LNCaP clone FGC (cell line): ENCODE measurements around the gene USP6NL.

Experiments used
- DNase-seq: peaks from one replicate; pipeline ENCODE4 v3.0.0-alpha.2; 2011; ENCODE audit warnings: low read depth
- H3K4me3 ChIP-seq: 2 replicates; pipeline ENCODE4 v1.5.1; 2011; ENCODE audit warnings: mild to moderate bottlenecking, low read depth, low read length, control low read depth
- CTCF ChIP-seq: IDR thresholded peaks from 2 replicates; pipeline ENCODE4 v1.5.1; 2012; ENCODE audit warnings: mild to moderate bottlenecking; ENCODE audit not compliant: control insufficient read depth, insufficient read depth; ENCODE audit errors: extremely low read depth

USP6NL gene

GRCh38 chr10:11465406-11465805 lies 146.0 kb downstream of the USP6NL start:
- TF ChIP-seq CTCF = no peak
- no peak overlapping the region for H3K4me3 ChIP-seq
- no peak for DNase-seq

GRCh38 chr10:11463111-11463510 lies 148.3 kb downstream of the USP6NL start:
- H3K4me3 ChIP-seq = no peak overlapping the region

GRCh38 chr10:11462071-11462470 lies 149.4 kb downstream of the USP6NL start:
- DNase-seq = no peak
- TF ChIP-seq CTCF = no peak
- no peak overlapping the region for H3K4me3 ChIP-seq

More at GRCh38 chr10:11463111-11463510, 148.3 kb downstream of the USP6NL start:
- no peak for DNase-seq
- no peak for TF ChIP-seq CTCF

GRCh38 chr10:11457336-11457735 lies 154.1 kb downstream of the USP6NL start:
- H3K4me3 ChIP-seq = no peak overlapping the region
- DNase-seq = no peak
- TF ChIP-seq CTCF = no peak

- no peak for DNase-seq
- no peak for TF ChIP-seq CTCF
- no peak overlapping the region for H3K4me3 ChIP-seq
Observed at GRCh38 chr10:11454958-11455566, 156.4 kb downstream of the USP6NL start.

GRCh38 chr10:11454160-11454559 lies 157.3 kb downstream of the USP6NL start:
- H3K4me3 ChIP-seq = no peak overlapping the region
- DNase-seq = no peak
- TF ChIP-seq CTCF = no peak

GRCh38 chr10:11451640-11452260 lies 159.7 kb downstream of the USP6NL start:
- TF ChIP-seq CTCF = no peak
- no peak overlapping the region for H3K4me3 ChIP-seq
- no peak for DNase-seq
